Stomach (tissue), 4 donors: Measurements from ENCODE around the gene TOP3B.

Source experiments
- EP300 ChIP-seq: sonication (generic); formaldehyde crosslinking; IDR thresholded peaks from one replicate; pipeline ENCODE4 v1.6.1; 2017; ENCODE audit warnings: antibody characterized with exemption
- TF ChIP-seq, protein P1 (sequence below), 7 experiments: fragments of 450-650 bp in 4 of 7; fragments of 200-600 bp in 3 of 7; sonication (generic) in 3 of 7; IDR thresholded peaks; one replicate each; pipeline ENCODE4 v1.5.1; 2016 to 2019; ENCODE audit warnings: antibody characterized with exemption in 7 of 7, control low read depth in 2 of 7, mild to moderate bottlenecking in 1 of 7

DNA sequence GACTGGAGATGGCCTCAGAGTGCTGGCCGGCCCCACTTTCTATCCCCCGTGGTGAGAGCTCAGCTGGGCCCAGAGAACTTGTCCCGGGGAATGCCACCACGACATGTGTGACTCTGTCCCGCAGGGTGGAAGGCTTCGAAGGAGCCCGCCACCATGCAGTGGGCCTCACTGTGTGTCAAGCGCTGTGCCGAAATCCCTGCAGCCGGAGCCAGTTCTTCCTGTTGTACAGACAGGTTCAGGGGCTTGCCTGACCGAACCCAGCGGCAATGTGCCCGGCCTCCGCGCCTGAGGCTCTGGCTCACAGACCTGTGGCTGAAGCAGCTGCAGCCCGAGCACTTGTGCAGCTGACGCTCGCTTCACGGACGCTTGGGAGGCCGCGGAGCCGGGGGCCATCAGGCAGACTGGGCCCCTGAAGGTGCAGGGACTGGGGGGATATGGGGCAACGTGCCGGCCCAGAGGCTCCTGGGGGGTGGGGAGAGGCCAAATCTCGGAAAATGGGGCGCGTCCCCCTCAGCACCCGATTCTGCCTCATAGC lies 30.6 kb downstream of the TOP3B start:
- TF ChIP-seq, protein P1, sequence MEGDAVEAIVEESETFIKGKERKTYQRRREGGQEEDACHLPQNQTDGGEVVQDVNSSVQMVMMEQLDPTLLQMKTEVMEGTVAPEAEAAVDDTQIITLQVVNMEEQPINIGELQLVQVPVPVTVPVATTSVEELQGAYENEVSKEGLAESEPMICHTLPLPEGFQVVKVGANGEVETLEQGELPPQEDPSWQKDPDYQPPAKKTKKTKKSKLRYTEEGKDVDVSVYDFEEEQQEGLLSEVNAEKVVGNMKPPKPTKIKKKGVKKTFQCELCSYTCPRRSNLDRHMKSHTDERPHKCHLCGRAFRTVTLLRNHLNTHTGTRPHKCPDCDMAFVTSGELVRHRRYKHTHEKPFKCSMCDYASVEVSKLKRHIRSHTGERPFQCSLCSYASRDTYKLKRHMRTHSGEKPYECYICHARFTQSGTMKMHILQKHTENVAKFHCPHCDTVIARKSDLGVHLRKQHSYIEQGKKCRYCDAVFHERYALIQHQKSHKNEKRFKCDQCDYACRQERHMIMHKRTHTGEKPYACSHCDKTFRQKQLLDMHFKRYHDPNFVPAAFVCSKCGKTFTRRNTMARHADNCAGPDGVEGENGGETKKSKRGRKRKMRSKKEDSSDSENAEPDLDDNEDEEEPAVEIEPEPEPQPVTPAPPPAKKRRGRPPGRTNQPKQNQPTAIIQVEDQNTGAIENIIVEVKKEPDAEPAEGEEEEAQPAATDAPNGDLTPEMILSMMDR (IDR thresholded peaks at IDR 0.05), result no peak
- no peak for TF ChIP-seq EP300
